Lower lobe of right lung (tissue), 2 donors: ENCODE data around the gene DLEC1. TPM values are rescaled to one million over a fixed set of nuclear protein-coding genes. Genes with fewer than 3 reads are reported as not detected.

Source experiments
- ATAC-seq, 2 donors: fragments of 200-7000 bp; cut with Tn5 transposase; one replicate each; pipeline ENCODE4 v1.9.1; 2020 to 2022; ENCODE audit warnings: mild to moderate bottlenecking in 2 of 2, moderate library complexity in 2 of 2
- DNase-seq: peaks from one replicate; pipeline ENCODE4 v3.0.0-alpha.2; 2020
- H3K27ac ChIP-seq: fragments of 200-600 bp; one replicate; pipeline ENCODE4 v1.8.0; 2022
- H3K27me3 ChIP-seq: fragments of 200-600 bp; one replicate; pipeline ENCODE4 v1.8.0; 2022; ENCODE audit warnings: low read depth
- H3K36me3 ChIP-seq: fragments of 200-600 bp; one replicate; pipeline ENCODE4 v1.8.0; 2022; ENCODE audit warnings: mild to moderate bottlenecking
- H3K4me1 ChIP-seq: fragments of 200-600 bp; one replicate; pipeline ENCODE4 v1.8.0; 2022
- H3K4me3 ChIP-seq: fragments of 200-600 bp; one replicate; pipeline ENCODE4 v1.8.0; 2022; ENCODE audit warnings: mild to moderate bottlenecking
- H3K9me3 ChIP-seq: fragments of 200-600 bp; one replicate; pipeline ENCODE4 v1.8.0; 2022
- intact Hi-C: fragments of 100-400 bp; cut with DNase I; formaldehyde crosslinking; loops from one replicate; pipeline ENCODE4 v1.11.0; 2022
- total RNA-seq: library from RNA; stranded (reverse); fragmentation: NEBNext Ultra II Directional; extraction: Animal tissue kit (Norgen Biotek cat#: 25700); gene quantifications from one replicate; pipeline ENCODE4 v1.2.1, GENCODE V29; 2021
- TF ChIP-seq, protein P1 (sequence below): fragments of 200-600 bp; IDR thresholded peaks from one replicate; pipeline ENCODE4 v1.8.0; 2022; ENCODE audit warnings: antibody characterized with exemption, mild to moderate bottlenecking
- donor health status: DM: no; HTN: yes; CAD: no; lungs with severe emphysema.

The DLEC1 gene
- total RNA-seq, 1 donor from 2014 or later: 15.0 TPM

DNA sequence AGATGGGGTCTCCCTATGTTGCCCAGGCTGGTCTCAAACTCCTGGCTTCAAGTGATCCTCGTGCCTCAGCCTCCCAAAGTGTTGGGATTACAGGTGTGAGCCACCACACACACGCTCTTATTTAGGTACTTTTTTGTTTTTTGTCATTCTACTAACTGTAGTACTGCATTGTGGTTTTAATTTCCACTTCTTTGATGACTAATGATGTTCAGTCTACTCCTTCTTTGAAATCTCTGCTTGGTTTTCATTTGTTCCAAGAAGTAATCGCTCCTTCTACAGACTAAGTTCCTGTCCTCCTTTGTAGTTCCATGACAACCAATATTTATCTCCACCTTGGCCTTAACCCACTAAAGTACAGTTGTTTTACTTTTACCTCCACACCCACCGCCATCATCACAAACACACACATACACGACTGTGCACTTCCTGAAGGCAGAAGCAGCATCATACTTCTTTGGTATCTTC is 529 bp upstream of the DLEC1 start:
- H3K36me3 ChIP-seq: no peaks in the 10 kb centered on the region
- H3K27me3 ChIP-seq: no peaks in the 10 kb centered on the region
- intact Hi-C loops: no loop called here
- ATAC-seq (no peak), DNase-seq (no peak)
- H3K9me3 ChIP-seq: no peaks in the 10 kb centered on the region
- peak overlapping the region; percentile 66 for H3K4me3 ChIP-seq
- peaks cover 25% of the 10 kb centered on the region for H3K4me1 ChIP-seq
- peak overlapping the region; percentile 68 for H3K27ac ChIP-seq
- TF ChIP-seq, protein P1, sequence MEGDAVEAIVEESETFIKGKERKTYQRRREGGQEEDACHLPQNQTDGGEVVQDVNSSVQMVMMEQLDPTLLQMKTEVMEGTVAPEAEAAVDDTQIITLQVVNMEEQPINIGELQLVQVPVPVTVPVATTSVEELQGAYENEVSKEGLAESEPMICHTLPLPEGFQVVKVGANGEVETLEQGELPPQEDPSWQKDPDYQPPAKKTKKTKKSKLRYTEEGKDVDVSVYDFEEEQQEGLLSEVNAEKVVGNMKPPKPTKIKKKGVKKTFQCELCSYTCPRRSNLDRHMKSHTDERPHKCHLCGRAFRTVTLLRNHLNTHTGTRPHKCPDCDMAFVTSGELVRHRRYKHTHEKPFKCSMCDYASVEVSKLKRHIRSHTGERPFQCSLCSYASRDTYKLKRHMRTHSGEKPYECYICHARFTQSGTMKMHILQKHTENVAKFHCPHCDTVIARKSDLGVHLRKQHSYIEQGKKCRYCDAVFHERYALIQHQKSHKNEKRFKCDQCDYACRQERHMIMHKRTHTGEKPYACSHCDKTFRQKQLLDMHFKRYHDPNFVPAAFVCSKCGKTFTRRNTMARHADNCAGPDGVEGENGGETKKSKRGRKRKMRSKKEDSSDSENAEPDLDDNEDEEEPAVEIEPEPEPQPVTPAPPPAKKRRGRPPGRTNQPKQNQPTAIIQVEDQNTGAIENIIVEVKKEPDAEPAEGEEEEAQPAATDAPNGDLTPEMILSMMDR: no peak

DNA sequence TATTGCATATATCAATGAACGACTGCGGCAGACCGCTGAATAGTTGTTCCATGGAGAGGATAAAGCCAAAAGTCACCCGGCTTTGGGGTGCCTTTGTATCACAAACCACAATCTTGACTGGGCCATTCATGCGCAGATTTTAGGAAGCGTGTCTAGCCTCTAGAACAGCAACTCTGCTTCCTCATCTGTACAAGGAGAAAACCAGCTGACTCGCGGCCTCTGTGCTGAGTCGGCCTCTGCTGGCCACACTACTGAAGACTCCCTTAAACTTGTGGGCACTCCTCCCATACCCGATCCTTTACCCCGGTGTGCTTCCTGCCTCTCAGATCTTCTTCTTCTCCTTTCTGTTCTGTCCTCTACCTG is 872 bp downstream of the DLEC1 start:
- intact Hi-C loops: no loop called here
- H3K9me3 ChIP-seq: no peaks in the 10 kb centered on the region
- H3K27ac ChIP-seq: peak overlapping the region; percentile 68
- DNase-seq: peak; percentile 84
- peak overlapping the region; percentile 66 for H3K4me3 ChIP-seq
- H3K27me3 ChIP-seq: no peaks in the 10 kb centered on the region
- TF ChIP-seq, protein P1: peak; percentile 46
- no peaks in the 10 kb centered on the region for H3K36me3 ChIP-seq
- ATAC-seq: peak; percentile 92 to 93
- H3K4me1 ChIP-seq: peaks cover 25% of the 10 kb centered on the region

DNA sequence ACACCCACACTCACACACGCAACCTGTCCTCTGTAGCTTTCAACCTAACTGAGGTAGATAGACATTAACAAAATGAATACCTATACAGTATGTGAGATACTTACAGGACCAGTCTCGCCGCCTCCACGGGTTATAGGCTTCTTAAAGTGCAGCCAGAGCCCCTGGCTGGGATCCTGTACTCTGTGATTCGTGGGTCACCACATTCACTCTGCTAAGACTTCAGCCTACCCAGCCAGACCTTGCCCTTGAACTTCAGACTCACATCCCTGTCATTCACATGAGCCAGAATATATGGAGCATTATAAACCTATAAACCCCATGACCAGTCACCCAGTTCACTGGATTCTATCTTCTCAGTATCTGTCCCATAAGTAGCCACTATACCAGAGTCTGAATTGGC is 1.4 kb downstream of the DLEC1 start:
- Histone ChIP-seq H3K36me3 (no peaks in the 10 kb centered on the region), H3K4me1 (peaks cover 25% of the 10 kb centered on the region), H3K4me3 (no peak overlapping the region), H3K27me3 (no peaks in the 10 kb centered on the region), H3K27ac (no peak overlapping the region), H3K9me3 (no peaks in the 10 kb centered on the region)
- intact Hi-C loops: no loop called here
- no peak for ATAC-seq
- TF ChIP-seq, protein P1: no peak
- no peak for DNase-seq

DNA sequence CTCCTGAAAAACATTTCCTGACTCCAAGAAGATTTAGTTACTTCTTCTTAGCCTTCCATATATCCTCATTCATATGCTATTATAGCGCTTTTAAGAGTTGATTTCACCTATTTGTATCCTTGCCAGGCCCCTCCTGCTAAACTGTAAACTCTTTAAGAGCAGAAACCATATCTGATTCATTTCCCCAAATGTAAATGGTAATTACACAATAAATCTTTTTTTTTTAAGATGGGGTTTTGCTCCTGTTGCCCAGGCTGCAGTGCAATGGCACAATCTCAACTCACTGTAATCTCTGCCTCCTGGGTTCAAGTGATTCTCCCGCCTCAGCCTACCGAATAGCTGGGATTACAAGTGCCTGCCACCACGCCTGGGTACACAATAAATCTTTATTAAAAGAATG is 4.5 kb downstream of the DLEC1 start:
- Histone ChIP-seq H3K4me3 (no peak overlapping the region), H3K27me3 (no peaks in the 10 kb centered on the region), H3K27ac (no peak overlapping the region), H3K4me1 (peaks cover 22% of the 10 kb centered on the region), H3K36me3 (no peaks in the 10 kb centered on the region), H3K9me3 (no peaks in the 10 kb centered on the region)
- TF ChIP-seq, protein P1: no peak
- ATAC-seq: no peak
- intact Hi-C loops: no loop called here
- no peak for DNase-seq

DNA sequence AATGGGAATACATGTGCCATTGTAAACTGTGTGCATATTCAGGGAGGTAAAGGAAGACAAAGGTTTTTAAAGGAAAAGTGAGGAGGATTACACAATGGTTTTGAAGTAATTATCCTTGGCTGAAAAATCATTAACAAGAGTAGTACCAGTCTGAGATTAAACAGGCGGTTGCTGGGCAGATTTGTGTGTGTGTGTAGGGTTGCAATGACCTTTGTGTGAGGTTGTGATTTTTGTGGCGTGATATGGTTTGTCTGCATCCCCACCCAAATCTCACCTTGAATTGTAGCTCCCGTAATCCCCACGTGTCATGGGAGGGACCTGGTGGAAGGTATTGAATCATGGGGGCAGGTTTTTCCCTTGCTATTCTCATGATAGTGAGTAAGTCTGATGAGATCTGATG is 7.0 kb downstream of the DLEC1 start:
- Histone ChIP-seq H3K27ac (no peak overlapping the region), H3K4me1 (peaks cover 7% of the 10 kb centered on the region), H3K27me3 (no peaks in the 10 kb centered on the region), H3K4me3 (no peak overlapping the region), H3K36me3 (no peaks in the 10 kb centered on the region), H3K9me3 (no peaks in the 10 kb centered on the region)
- TF ChIP-seq, protein P1: no peak
- no peak for ATAC-seq
- DNase-seq: no peak
- intact Hi-C loops: no loop called here

DNA sequence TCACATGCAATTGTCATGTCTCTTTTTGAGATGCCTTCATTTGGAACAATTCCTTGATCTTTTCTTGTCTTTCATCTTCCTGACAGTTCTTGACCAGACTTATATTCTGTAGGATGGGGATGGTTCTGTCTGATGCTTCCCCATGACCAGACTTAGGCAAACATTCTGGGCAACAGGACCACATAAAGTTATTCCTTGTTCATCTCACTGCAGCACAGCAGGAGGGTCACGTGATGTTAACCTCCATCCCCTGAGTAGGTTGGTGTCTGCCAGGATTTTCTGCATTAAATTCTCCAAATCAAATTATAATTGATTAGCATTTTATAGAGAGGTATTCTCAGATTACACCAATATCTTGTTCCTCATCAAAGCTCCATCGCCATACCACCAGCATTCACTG is 7.8 kb downstream of the DLEC1 start:
- ATAC-seq: no peak
- Histone ChIP-seq H3K36me3 (no peaks in the 10 kb centered on the region), H3K4me3 (no peak overlapping the region), H3K4me1 (peaks cover 7% of the 10 kb centered on the region), H3K27ac (no peak overlapping the region), H3K9me3 (no peaks in the 10 kb centered on the region), H3K27me3 (no peaks in the 10 kb centered on the region)
- TF ChIP-seq, protein P1: no peak
- no peak for DNase-seq
- intact Hi-C loops: no loop called here
